ENCODE measurements around the gene ARRDC2.

DNA sequence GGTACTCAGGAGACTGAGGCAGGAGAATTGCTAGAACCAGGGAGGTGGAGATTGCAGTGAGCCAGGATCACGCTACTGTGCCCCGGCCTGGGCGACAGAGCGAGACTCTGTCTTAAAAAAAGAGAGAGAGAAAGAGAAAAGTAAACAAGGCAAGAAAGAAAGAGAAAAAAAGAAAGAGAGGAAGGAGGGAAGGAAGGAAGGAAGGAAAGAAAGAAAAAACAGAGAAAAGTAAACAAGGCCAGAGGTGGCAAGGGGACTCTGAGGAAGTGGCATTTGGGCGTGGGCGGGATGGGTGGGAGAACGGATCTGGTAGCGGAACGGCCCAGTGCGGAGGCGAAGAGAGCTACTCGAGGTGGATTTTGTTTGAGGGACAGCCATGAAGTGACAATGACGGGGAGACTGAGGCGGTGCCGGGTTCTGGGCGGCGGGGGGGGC lies 7.5 kb upstream of the ARRDC2 start:
- TF ChIP-seq, protein P1, sequence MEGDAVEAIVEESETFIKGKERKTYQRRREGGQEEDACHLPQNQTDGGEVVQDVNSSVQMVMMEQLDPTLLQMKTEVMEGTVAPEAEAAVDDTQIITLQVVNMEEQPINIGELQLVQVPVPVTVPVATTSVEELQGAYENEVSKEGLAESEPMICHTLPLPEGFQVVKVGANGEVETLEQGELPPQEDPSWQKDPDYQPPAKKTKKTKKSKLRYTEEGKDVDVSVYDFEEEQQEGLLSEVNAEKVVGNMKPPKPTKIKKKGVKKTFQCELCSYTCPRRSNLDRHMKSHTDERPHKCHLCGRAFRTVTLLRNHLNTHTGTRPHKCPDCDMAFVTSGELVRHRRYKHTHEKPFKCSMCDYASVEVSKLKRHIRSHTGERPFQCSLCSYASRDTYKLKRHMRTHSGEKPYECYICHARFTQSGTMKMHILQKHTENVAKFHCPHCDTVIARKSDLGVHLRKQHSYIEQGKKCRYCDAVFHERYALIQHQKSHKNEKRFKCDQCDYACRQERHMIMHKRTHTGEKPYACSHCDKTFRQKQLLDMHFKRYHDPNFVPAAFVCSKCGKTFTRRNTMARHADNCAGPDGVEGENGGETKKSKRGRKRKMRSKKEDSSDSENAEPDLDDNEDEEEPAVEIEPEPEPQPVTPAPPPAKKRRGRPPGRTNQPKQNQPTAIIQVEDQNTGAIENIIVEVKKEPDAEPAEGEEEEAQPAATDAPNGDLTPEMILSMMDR (IDR thresholded peaks at IDR 0.05 in 8 of 11, conservative IDR thresholded peaks at IDR 0.05 in 3 of 11): no peak
- TF ChIP-seq POLR2A (IDR thresholded peaks at IDR 0.05): no peak
- no peak for TF ChIP-seq POLR2AphosphoS5 (IDR thresholded peaks at IDR 0.05)

Measured in spleen (tissue), 7 donors.